GM12875 (cell line): ENCODE measurements around the gene CDC14A.

Experiments
- H3K4me3 ChIP-seq: one replicate; pipeline ENCODE4 v1.5.1; 2011; ENCODE audit warnings: low read depth, low read length, control low read depth
- TF ChIP-seq, protein P1 (sequence below): IDR thresholded peaks from 2 replicates; pipeline ENCODE4 v1.5.1; 2011; ENCODE audit warnings: low read depth, mild to moderate bottlenecking, control low read depth, inconsistent platforms, low read length, moderate library complexity, borderline replicate concordance; ENCODE audit not compliant: insufficient read depth

The CDC14A gene

DNA sequence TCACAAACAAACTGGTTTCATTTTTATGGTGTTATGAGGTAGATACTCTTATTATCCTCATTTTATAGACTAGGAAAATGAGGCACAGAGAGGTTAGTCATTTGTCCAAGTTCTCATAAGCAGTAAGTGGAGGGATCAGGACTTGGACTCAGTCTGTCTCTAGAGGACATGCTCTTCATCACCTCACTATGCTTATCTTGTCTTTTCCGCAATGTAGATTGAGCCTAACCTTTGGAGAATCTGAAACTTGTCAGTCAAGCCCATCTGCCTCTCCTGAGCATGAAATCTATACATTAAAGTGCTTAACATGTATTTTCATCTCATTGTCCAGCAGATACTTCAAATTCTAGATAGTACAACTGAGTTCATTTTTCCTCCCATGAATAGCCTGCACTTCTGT lies 11.8 kb upstream of the CDC14A start:
- TF ChIP-seq, protein P1, sequence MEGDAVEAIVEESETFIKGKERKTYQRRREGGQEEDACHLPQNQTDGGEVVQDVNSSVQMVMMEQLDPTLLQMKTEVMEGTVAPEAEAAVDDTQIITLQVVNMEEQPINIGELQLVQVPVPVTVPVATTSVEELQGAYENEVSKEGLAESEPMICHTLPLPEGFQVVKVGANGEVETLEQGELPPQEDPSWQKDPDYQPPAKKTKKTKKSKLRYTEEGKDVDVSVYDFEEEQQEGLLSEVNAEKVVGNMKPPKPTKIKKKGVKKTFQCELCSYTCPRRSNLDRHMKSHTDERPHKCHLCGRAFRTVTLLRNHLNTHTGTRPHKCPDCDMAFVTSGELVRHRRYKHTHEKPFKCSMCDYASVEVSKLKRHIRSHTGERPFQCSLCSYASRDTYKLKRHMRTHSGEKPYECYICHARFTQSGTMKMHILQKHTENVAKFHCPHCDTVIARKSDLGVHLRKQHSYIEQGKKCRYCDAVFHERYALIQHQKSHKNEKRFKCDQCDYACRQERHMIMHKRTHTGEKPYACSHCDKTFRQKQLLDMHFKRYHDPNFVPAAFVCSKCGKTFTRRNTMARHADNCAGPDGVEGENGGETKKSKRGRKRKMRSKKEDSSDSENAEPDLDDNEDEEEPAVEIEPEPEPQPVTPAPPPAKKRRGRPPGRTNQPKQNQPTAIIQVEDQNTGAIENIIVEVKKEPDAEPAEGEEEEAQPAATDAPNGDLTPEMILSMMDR, result no peak
- H3K4me3 ChIP-seq, result no peak overlapping the region

- TF ChIP-seq, protein P1, result no peak
- no peak overlapping the region for H3K4me3 ChIP-seq
Measured at GRCh38 chr1:100342348-100342747, 10.0 kb upstream of the CDC14A start.

- TF ChIP-seq, protein P1, result no peak
Measured at GRCh38 chr1:100343897-100344296, 8.4 kb upstream of the CDC14A start.

DNA sequence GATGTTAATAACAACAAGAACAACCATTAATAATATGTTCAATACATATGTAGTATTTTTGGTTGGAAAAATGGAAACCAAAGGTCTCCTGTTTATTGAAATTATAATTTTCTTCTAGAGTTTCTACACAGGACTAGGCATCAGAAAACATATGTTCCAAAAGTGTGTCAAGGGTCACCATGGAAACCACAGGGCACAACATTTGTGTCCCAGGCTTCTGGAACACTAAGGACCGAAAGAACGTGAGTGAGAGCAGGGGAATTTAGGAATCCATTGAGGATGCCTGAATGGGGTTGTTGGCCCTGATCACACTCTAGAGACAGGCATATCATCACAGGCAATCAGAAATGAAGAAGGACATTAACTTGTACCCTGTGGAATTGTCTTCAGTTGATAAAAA lies 7.5 kb upstream of the CDC14A start:
- TF ChIP-seq, protein P1, result no peak
- no peak overlapping the region for H3K4me3 ChIP-seq

More at GRCh38 chr1:100343897-100344296, 8.4 kb upstream of the CDC14A start:
- no peak overlapping the region for H3K4me3 ChIP-seq

GRCh38 chr1:100346387-100346786 lies 5.9 kb upstream of the CDC14A start:
- TF ChIP-seq, protein P1, result no peak
- no peak overlapping the region for H3K4me3 ChIP-seq

DNA sequence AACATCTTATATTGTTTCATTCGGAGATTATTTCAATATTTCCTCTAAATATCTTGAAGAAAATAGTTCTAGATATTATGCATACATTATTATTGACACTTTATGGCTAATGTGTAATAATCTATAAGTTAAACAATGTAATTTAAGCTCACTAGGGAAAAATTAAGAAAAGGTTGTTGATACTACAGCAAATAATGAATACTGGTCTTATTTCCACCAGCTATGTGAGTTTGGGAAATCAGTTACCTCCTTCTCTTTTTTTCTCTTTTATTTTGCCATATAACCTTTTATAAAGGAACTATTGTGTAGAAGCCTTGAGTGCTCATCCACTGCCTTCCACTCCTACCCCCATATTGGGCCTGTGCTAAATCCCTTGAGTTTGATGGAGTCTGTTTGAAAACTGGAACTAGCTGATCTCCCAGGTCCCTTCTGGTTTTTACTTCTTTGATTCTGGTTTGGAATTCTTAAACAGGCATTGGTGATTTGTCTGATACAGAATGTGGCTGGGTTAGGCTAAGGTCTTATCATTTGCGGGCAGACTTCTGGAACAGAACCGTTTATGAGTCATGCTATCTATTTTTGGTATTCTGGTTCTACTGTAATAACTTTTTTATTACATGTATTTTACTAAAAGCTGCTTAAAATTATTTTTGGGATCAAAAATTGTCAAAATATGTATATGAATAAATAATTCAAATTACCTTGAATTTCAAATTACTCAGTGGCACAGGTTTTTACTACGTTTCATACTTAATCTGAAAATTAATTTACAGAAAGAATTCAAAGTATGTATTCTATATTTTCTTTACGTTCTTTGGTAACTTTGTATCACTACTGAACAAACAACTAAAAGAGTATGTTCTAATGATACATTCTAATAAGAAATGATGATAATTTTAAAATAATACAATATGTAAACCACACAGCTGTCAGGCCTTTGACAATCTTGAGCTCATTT lies 5.0 kb upstream of the CDC14A start:
- H3K4me3 ChIP-seq, result no peak overlapping the region
- TF ChIP-seq, protein P1, result no peak
